ENCODE data around the gene CEP89.

- TF ChIP-seq EZH2 (IDR thresholded peaks at IDR 0.05; ENCODE audit: low read length, missing control alignments) (no peak), CTCF (conservative IDR thresholded peaks at IDR 0.05 in 1 of 2, IDR thresholded peaks at IDR 0.05 in 1 of 2; ENCODE audit: low read depth in 1 of 2, low read length in 2 of 2) (no peak)
Observed at GRCh38 chr19:32876236-32876918, 95.4 kb downstream of the CEP89 start.
